Measurements from ENCODE around the gene RNF126.
"Not testable (repeated sequence)": the region's sequence is repeated elsewhere in the genome, so short reads cannot be mapped to it uniquely, and the experiment has no call there.

Gene RNF126

GRCh38 chr19:662962-663681, at the start of gene RNF126:
TSS of gene RNF126 (minus strand) at chr19:663214. CDS start at chr19:663121, 93 bp downstream.
- peak; percentile 85 for DNase-seq

GRCh38 chr19:711254-711653, 48.2 kb upstream of the RNF126 start:
- DNase-seq: no peak

- peak; percentile 41 for DNase-seq
These were observed 47.8 kb upstream of the RNF126 start for GRCh38 chr19:710767-711166.

- DNase-seq: peak; percentile 21
These were observed 47.1 kb upstream of the RNF126 start for GRCh38 chr19:709965-710571.

- no peak for DNase-seq
These were observed 46.4 kb upstream of the RNF126 start for GRCh38 chr19:709196-709964.

GRCh38 chr19:708154-709143, 45.4 kb upstream of the RNF126 start, which contains the start of gene PALM:
TSS of gene PALM (plus strand) at chr19:708935. CDS start at chr19:709147, 212 bp downstream.
- peak; percentile 11 for DNase-seq

- DNase-seq: no peak
These were observed 41.4 kb upstream of the RNF126 start for GRCh38 chr19:704447-704741.

- no peak for DNase-seq
These were observed 40.8 kb upstream of the RNF126 start for GRCh38 chr19:703651-704446.

- DNase-seq: no peak
These were observed 40.3 kb upstream of the RNF126 start for GRCh38 chr19:703329-703650.

GRCh38 chr19:702847-703246, 39.8 kb upstream of the RNF126 start:
- not testable (repeated sequence) for DNase-seq

- DNase-seq: not testable (repeated sequence)
These were observed 36.9 kb upstream of the RNF126 start for GRCh38 chr19:699885-700284.

- DNase-seq: not testable (repeated sequence)
These were observed 35.5 kb upstream of the RNF126 start for GRCh38 chr19:698529-698928.

GRCh38 chr19:695352-695949, 32.4 kb upstream of the RNF126 start, which contains the start of gene PRSS57:
TSS of gene PRSS57 (minus strand) at chr19:695452. CDS start at chr19:695430, 22 bp downstream.
- no peak for DNase-seq

- no peak for DNase-seq
These were observed 31.7 kb upstream of the RNF126 start for GRCh38 chr19:694481-695351.

GRCh38 chr19:690203-690602, 27.2 kb upstream of the RNF126 start:
- no peak for DNase-seq

- DNase-seq: no peak
These were observed 26.0 kb upstream of the RNF126 start for GRCh38 chr19:688992-689391.

- no peak for DNase-seq
These were observed 25.2 kb upstream of the RNF126 start for GRCh38 chr19:688214-688613.

- no peak for DNase-seq
These were observed 24.7 kb upstream of the RNF126 start for GRCh38 chr19:687569-688166.

GRCh38 chr19:686589-687297, 23.7 kb upstream of the RNF126 start:
- no peak for DNase-seq
